Stimulated activated memory B cell treated with anti-CD40 and anti-IgM and Interleukin-4, amounts not matched to agents 10 μg/mL and 1 μg/mL and 100 μg/mL, for 72 hours (primary cell): ENCODE data around the gene PRRC1.

ENCODE experiments used
- ATAC-seq: fragments of 150-1000 bp; cut with Tn5 transposase; 2 replicates; pipeline ENCODE4 v1.10.0; 2021
- H3K27ac Mint-ChIP-seq: one replicate; pipeline ENCODE4 v1.8.0; 2022; ENCODE audit warnings: mild to moderate bottlenecking, mixed read lengths
- H3K27me3 Mint-ChIP-seq: one replicate; pipeline ENCODE4 v1.8.0; 2022; ENCODE audit warnings: mixed read lengths
- H3K36me3 Mint-ChIP-seq: one replicate; pipeline ENCODE4 v1.8.0; 2022; ENCODE audit warnings: mixed read lengths
- H3K4me1 Mint-ChIP-seq: one replicate; pipeline ENCODE4 v1.8.0; 2022; ENCODE audit warnings: mixed read lengths
- H3K4me3 Mint-ChIP-seq: one replicate; pipeline ENCODE4 v1.8.0; 2022; ENCODE audit warnings: mild to moderate bottlenecking, moderate library complexity, mixed read lengths
- H3K9me3 Mint-ChIP-seq: one replicate; pipeline ENCODE4 v1.8.0; 2022; ENCODE audit warnings: mixed read lengths

The PRRC1 gene

GRCh38 chr5:127602896-127603844 lies 85.7 kb downstream of the PRRC1 start:
- ATAC-seq, result peak; percentile 25
- Mint-ChIP-seq H3K27ac (no peak overlapping the region), H3K27me3 (peaks cover 12% of the 10 kb centered on the region), H3K36me3 (no peaks in the 10 kb centered on the region), H3K4me3 (no peak overlapping the region), H3K4me1 (peaks cover 10% of the 10 kb centered on the region), H3K9me3 (no peaks in the 10 kb centered on the region)
